ENCODE data around the gene CCDC92. TPM values are rescaled to one million over a fixed set of nuclear protein-coding genes. Genes with fewer than 3 reads are reported as not detected.

CCDC92 gene
- total RNA-seq, 4 donors from 2014 or later = 14.8 to 48.8 (median 21.1) TPM

DNA sequence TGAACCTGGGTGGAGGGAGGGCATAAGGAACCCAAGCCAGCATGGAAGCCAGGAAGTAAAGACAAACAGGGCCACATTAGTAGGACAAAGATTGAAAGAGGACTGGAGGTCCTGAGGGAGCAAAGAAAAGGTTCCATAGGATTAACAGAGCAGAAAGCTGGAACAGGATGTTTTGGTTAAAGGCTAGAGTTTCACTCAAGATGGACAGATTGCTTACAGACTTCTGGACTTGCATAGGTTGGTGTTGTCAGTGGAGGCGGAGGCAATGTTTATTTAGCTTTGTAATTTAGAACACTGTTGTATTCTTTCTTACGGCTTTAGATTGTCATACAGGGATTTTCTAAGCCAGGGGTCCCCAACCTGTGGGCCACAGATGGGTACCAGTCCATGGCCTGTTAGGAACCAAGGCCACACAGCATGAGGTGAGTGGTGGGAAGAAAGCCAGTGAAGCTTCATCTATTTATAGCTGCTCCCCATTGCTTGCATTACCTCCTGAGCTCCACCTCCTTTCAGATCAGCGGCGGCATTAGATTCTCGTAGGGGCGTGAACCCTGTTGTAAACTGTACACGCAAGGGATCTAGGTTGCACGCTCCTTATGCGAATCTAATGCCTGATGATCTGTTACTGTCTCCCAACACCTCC, 31.7 kb upstream of the CCDC92 start:
- H3K4me1 ChIP-seq = no peaks in the 10 kb centered on the region
- intact Hi-C loops (cut with DNase I; ENCODE audit: low total_unique reads) (no loop called here), in situ Hi-C loops (cut with MboI; ENCODE audit: low pct_ligation_motif_present in 1 of 4, low pct_unique_long_range_greater_than_20kb in 1 of 4, low sequenced_read_pairs in 3 of 4) (no loop called here)
- DNase-seq = no peak
- H3K27me3 ChIP-seq = no peaks in the 10 kb centered on the region
- H3K36me3 ChIP-seq = peaks cover 0 to under 1% (median 0%) of the 10 kb centered on the region in 4 donors
- TF ChIP-seq, protein P1, sequence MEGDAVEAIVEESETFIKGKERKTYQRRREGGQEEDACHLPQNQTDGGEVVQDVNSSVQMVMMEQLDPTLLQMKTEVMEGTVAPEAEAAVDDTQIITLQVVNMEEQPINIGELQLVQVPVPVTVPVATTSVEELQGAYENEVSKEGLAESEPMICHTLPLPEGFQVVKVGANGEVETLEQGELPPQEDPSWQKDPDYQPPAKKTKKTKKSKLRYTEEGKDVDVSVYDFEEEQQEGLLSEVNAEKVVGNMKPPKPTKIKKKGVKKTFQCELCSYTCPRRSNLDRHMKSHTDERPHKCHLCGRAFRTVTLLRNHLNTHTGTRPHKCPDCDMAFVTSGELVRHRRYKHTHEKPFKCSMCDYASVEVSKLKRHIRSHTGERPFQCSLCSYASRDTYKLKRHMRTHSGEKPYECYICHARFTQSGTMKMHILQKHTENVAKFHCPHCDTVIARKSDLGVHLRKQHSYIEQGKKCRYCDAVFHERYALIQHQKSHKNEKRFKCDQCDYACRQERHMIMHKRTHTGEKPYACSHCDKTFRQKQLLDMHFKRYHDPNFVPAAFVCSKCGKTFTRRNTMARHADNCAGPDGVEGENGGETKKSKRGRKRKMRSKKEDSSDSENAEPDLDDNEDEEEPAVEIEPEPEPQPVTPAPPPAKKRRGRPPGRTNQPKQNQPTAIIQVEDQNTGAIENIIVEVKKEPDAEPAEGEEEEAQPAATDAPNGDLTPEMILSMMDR (IDR thresholded peaks at IDR 0.05) = no peak
- TF ChIP-seq POLR2AphosphoS5 (IDR thresholded peaks at IDR 0.05) (no peak), POLR2A (IDR thresholded peaks at IDR 0.05) (no peak), EP300 (IDR thresholded peaks at IDR 0.05; ENCODE audit: low read depth) (no peak)
- H3K9me3 ChIP-seq = no peaks in the 10 kb centered on the region
- WGBS, 2 donors (ENCODE audit: low coverage in 1 of 2) = 90 to 93% methylated on average over 3 to 9 of the region's 9 CpGs
- no peak overlapping the region for H3K27ac ChIP-seq
- no peak overlapping the region for H3K4me3 ChIP-seq

DNA sequence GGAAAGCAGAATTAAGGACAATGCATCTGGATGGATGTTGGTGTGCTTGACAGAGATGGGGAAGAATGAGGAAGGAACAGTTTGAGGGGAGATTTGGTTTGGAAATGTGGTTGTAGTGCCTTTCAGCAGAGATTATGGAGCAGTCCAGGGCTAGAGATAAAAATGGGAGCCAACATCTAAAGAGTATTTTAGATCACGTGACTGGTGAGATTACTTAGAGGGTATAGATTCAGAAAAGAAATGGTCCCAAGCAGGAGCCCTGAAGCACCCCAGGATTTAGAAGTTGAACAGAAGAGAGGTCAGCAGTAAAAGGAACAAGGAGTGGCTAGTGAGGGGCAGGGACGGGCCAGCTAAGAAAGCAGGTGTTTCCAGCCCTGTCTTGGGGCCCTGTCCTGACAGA, 30.0 kb upstream of the CCDC92 start:
- no peak for DNase-seq
- H3K4me1 ChIP-seq = no peaks in the 10 kb centered on the region
- H3K27ac ChIP-seq = no peak overlapping the region
- 83 to 98% methylated on average over 1 to 2 of the region's 2 CpGs for WGBS, 2 donors (ENCODE audit: low coverage in 1 of 2)
- no peak overlapping the region for H3K4me3 ChIP-seq
- intact Hi-C loops (cut with DNase I; ENCODE audit: low total_unique reads) (no loop called here), in situ Hi-C loops (cut with MboI; ENCODE audit: low pct_ligation_motif_present in 1 of 4, low pct_unique_long_range_greater_than_20kb in 1 of 4, low sequenced_read_pairs in 3 of 4) (no loop called here)
- H3K27me3 ChIP-seq = no peaks in the 10 kb centered on the region
- TF ChIP-seq EP300 (IDR thresholded peaks at IDR 0.05; ENCODE audit: low read depth) (no peak), POLR2A (IDR thresholded peaks at IDR 0.05) (no peak), POLR2AphosphoS5 (IDR thresholded peaks at IDR 0.05) (no peak)
- TF ChIP-seq, protein P1 (IDR thresholded peaks at IDR 0.05) = no peak
- H3K9me3 ChIP-seq = no peaks in the 10 kb centered on the region
- H3K36me3 ChIP-seq = no peaks in the 10 kb centered on the region

DNA sequence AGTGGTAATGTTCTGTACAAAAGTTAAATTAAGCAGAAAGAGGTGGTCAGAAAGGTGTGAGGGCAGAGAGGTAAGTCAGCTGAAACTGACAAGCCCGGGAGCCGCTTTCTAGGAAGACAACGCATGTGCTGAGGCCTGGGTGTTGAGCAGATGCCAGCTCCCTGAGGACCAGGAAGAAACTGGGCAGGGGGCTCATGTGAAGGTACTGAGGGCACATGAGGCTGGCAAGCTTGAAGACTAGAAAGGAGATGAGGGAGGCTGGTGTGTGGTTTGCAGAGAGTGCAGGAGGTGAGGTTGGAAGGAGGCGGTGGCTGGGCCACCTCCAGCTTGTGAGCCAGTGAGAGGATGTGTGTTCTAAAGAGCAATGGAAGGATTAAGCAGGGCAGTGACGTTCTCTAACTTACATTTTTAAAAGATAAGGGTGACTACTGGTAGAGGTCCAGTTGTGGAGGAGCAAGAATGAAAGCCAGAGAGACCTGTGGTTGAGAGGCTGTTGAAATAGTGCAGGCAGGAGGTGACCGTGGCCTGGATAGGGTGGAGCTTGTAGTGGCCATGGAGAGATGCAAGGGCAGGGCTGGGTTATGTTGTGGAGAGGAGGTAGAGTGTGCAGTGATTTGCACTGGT, 29.5 kb upstream of the CCDC92 start:
- no peaks in the 10 kb centered on the region for H3K4me1 ChIP-seq
- H3K9me3 ChIP-seq = no peaks in the 10 kb centered on the region
- H3K27me3 ChIP-seq = no peaks in the 10 kb centered on the region
- in situ Hi-C loops (cut with MboI; ENCODE audit: low pct_ligation_motif_present in 1 of 4, low pct_unique_long_range_greater_than_20kb in 1 of 4, low sequenced_read_pairs in 3 of 4) (no loop called here), intact Hi-C loops (cut with DNase I; ENCODE audit: low total_unique reads) (no loop called here)
- TF ChIP-seq POLR2AphosphoS5 (IDR thresholded peaks at IDR 0.05) (no peak), EP300 (IDR thresholded peaks at IDR 0.05; ENCODE audit: low read depth) (no peak), POLR2A (IDR thresholded peaks at IDR 0.05) (no peak)
- TF ChIP-seq, protein P1 (IDR thresholded peaks at IDR 0.05) = no peak
- 92 to 93% methylated on average over 4 to 6 of the region's 6 CpGs for WGBS, 2 donors (ENCODE audit: low coverage in 1 of 2)
- no peak overlapping the region for H3K4me3 ChIP-seq
- no peak overlapping the region for H3K27ac ChIP-seq
- no peak for DNase-seq
- H3K36me3 ChIP-seq = no peaks in the 10 kb centered on the region

DNA sequence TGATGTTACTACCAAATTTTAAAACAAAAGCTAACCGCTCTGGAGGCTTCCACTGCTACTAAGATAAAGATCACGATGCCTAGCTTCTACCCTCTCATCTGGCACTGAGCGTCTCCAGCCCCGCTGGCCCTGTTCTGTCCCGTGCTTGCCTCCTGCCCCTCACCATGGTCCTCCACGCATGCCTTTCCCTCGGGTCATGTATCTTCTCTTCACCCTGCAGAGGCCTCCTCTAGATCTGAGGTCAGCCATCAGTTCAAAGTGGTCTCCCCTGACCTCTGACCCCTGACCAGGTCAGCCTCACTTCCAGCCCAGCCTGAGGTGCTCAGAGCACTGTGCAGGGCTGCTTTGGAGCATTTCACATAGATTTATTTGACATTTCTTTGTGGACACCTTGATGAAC, 28.7 kb upstream of the CCDC92 start:
- DNase-seq = no peak
- Histone ChIP-seq H3K4me3 (no peak overlapping the region), H3K36me3 (no peaks in the 10 kb centered on the region), H3K4me1 (no peaks in the 10 kb centered on the region), H3K27ac (no peak overlapping the region), H3K27me3 (no peaks in the 10 kb centered on the region), H3K9me3 (no peaks in the 10 kb centered on the region)
- TF ChIP-seq POLR2A (IDR thresholded peaks at IDR 0.05) (no peak), EP300 (IDR thresholded peaks at IDR 0.05; ENCODE audit: low read depth) (no peak), POLR2AphosphoS5 (IDR thresholded peaks at IDR 0.05) (no peak)
- TF ChIP-seq, protein P1 (IDR thresholded peaks at IDR 0.05) = no peak
- intact Hi-C loops (cut with DNase I; ENCODE audit: low total_unique reads) (no loop called here), in situ Hi-C loops (cut with MboI; ENCODE audit: low pct_ligation_motif_present in 1 of 4, low pct_unique_long_range_greater_than_20kb in 1 of 4, low sequenced_read_pairs in 3 of 4) (no loop called here)
- 91 to 94% methylated on average over 7 of the region's 7 CpGs for WGBS, 2 donors (ENCODE audit: low coverage in 1 of 2)
